Right kidney (tissue), 1 donor: ENCODE data around the gene FANCD2OS.
"Not testable (repeated sequence)": the region's sequence is repeated elsewhere in the genome, so short reads cannot be mapped to it uniquely, and the experiment has no call there.

ENCODE experiments used
- DNase-seq: peaks from one replicate; pipeline ENCODE4 v3.0.0-alpha.2; 2016

FANCD2OS gene

DNA sequence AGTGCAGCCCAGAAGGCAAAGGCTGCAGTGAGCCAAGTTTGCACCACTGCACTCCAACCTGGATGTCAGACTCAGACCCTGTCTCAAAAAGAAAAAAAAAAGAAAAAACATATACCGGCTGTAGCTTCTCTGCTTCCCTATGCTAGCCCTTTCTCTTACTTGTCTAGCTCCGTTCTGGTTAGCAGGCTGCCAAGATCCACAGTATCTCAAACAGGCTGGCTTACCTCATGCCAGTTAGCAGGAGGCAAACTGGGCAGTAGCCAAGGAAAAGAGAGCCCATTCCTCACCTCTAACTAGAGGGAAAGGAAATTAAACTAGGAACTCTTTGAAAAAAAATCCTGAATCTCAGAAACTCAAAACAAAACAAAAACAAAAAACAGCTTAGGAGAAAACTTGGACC is 16.7 kb downstream of the FANCD2OS start:
- not testable (repeated sequence) for DNase-seq

DNA sequence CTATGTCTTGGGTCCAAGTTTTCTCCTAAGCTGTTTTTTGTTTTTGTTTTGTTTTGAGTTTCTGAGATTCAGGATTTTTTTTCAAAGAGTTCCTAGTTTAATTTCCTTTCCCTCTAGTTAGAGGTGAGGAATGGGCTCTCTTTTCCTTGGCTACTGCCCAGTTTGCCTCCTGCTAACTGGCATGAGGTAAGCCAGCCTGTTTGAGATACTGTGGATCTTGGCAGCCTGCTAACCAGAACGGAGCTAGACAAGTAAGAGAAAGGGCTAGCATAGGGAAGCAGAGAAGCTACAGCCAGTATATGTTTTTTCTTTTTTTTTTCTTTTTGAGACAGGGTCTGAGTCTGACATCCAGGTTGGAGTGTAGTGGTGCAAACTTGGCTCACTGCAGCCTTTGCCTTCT is 17.3 kb downstream of the FANCD2OS start:
- DNase-seq, result not testable (repeated sequence)

DNA sequence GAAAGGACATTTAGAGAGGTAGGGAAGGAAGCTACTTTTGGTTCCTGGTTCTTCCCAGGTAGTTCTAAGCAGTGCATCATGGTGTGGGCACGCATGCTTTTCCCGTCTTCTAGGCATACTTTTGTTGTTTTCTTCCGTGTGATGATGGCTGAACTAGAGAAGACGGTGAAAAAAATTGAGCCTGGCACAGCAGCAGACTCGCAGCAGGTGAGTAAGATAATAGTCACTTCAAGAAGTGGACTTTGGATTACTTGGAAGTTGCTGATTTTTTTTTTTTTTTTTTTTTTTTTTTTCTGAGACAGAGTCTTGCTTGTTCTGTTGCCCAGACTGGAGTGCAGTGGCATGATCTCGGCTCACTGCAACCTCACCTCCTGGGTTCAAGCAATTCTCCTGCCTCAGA is 17.9 kb downstream of the FANCD2OS start:
- DNase-seq, result no peak

DNA sequence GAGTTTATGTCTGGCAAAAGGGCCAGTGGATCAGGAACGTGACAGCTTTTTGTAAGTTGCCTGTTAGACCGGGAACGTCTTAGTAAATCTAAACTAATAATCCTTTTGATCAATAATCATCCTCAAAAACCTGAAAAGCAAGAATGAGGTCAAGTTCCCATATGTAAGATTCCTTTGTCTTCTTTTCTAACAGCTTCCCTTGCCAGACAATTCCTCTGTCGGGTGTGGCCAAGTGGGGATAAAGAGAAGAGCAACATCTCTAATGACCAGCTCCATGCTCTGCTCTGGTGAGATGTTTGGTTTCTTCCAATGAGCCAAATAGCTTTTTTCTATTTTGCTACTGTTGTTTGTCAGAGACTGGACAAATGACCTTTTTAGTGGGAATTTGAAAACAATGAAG is 19.8 kb downstream of the FANCD2OS start:
- no peak for DNase-seq

DNA sequence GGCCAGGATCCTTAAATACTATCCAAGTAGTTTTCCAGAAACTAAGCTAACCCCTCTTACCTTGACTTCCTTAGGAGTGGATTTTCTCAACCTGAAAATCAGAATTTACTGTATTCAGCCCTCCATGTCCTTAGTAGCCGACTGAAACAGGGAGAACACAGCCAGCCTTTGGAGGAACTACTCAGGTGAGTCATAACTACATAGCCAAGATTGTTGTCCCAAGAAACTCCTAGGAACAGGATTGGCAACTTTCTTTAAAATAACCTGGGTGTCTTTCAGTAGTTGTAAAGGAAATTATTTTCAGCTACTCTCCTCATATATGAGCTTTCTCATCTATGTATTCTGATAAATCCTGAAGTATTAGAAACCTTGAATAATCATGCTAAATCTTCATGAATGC is 22.3 kb downstream of the FANCD2OS start:
- no peak for DNase-seq

DNA sequence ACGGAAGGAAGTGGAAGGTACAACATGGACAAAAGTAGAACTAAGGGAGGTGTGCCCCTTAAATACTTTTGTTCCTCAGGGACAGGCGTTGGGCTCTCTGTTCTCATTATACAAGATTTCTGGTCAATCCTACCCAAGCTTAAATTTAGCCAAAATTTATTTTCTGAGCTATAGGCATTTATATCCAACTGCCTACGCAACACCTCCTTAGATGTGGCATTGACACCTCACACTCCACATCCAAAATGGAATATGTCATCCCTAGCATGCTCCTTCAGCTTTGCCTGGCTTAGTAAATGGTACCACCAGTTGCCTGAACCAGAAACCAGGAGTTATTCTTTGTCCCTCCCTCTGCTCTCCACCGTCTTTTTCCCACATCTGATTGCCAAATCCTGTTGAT is 26.2 kb downstream of the FANCD2OS start:
- DNase-seq, result no peak

DNA sequence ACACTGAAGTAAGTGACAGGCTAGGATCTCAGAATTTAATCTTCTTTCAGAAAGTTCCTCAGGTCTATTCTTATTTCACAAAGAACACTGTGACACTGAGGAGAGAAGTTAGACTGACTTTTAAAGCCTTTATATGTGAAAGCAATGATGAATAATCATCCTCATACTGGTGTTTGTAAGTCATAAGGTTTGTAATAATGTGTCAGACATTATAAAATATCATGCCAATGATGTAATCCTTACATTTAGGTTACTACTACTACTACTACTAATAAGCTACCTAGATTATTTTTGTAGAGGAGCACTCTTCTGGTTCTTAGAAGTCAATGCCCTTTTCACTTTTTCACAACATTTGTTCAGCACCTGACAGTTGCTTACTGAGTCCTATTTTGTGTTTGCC is 33.4 kb downstream of the FANCD2OS start:
- DNase-seq, result no peak

DNA sequence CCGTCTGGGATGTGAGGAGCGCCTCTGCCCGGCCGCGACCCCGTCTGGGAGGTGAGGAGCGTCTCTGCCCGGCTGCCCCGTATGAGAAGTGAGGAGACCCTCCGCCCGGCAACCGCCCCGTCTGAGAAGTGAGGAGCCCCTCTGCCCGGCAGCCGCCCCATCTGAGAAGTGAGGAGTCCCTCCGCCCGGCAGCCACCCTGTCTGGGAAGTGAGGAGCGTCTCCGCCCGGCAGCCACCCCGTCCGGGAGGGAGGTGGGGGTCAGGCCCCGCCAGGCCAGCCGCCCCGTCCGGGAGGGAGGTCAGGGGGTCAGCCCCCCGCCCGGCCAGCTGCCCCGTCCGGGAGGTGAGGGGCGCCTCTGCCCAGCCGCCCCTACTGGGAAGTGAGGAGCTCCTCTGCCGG is 38.0 kb downstream of the FANCD2OS start:
- DNase-seq, result not testable (repeated sequence)

DNA sequence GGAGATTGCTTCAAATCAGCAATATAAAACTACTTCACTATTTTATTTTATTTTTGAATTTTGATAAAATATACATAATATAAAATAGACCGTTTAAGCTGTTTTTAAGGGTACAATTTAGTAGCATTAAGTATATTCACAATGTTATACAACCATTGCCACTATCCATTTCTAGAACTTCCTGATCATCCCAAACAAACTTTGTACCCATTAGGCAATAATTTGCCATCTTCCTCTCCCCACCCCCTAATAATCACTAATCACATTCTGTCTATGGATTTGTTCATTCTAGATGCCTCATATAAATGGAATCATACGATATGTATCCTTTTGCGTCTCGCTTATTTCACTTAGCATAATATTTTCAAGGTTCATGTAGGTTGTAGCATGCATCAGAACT is 53.0 kb downstream of the FANCD2OS start:
- no peak for DNase-seq
